ENCODE measurements around the gene RNU5B-1. TPM values are rescaled to one million over a fixed set of nuclear protein-coding genes. Genes with fewer than 3 reads are reported as not detected.
A peak's percentile ranks its signal among the peaks of the same experiment; 100 is the strongest.

The RNU5B-1 gene
- total RNA-seq, 2 experiments from 2014 or later: not detected

DNA sequence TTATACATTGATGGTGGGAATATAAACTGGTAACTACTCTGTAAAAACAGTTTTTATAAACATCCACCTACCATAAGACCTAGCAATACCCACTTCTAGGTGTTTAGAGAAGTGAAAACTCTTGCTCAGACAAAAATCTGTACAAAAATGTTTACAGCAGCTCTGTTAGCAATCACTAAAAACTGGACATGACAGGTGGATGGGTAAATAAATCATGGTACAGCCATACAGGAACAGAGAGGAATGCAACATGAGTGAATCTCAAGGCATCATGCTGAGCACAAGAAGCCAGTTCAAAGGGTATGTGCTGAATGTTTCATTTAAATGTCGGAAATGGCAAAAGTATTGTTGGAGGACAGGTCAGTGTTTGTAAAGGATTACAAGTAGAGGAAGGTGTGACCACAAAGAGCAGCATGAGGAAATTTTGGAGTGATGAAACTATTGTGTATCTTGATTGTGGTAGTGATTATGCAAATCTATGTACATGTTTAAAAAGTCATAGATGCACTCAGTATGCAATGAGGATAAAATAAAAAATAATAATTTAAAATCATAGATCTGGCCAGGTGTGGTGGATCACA is 11.4 kb upstream of the RNU5B-1 start:
- H3K4me1 Mint-ChIP-seq (ENCODE audit: low read depth): peaks cover 20% of the 10 kb centered on the region
- H3K4me3 Mint-ChIP-seq: no peak overlapping the region
- POLR2A ChIA-PET: interaction anchor here (1.0 kb wide), 1 partner anchor 1061 kb away, joined by 3 read pairs; no protein-coding TSS in a partner anchor
- no peak for DNase-seq
- H3K27me3 Mint-ChIP-seq: peaks cover 5% of the 10 kb centered on the region
- intact Hi-C loops (cut with micrococcal nuclease): no loop called here
- peaks cover 2% of the 10 kb centered on the region for H3K36me3 Mint-ChIP-seq
- H3K27ac Mint-ChIP-seq: no peak overlapping the region
- H3K9me3 Mint-ChIP-seq: no peaks in the 10 kb centered on the region
- CTCF ChIA-PET: interaction anchor here (1.0 kb wide), 1 partner anchor 12 kb away, joined by 3 read pairs; the partner anchor contains the start of gene RNU5B-1

DNA sequence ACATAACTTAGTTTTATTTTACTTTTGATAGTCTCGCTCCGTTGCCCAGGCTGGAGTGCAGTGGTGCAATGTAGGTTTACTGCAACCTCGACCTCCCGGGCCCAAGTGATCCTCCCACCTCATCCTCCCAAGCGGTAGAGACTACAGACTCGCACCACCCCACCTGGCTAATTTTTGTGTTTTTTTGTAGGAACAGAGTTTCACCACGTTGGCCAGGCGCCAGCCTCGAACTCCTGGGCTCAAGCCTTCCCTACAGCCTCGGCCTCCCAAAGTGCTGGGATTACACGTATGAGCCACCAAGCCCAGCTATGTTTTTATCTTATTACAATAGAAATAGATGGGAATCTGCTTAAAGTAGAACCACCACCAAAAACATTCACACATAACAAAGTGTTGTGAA is 5.7 kb upstream of the RNU5B-1 start:
- Mint-ChIP-seq H3K36me3 (peaks cover 2% of the 10 kb centered on the region), H3K27ac (peak overlapping the region; percentile 81), H3K4me3 (peak overlapping the region; percentile 60), H3K4me1 (ENCODE audit: low read depth) (peaks cover 25% of the 10 kb centered on the region), H3K27me3 (peaks cover 5% of the 10 kb centered on the region), H3K9me3 (no peaks in the 10 kb centered on the region)
- intact Hi-C loops (cut with micrococcal nuclease): loop anchor here (5.0 kb wide), 1 partner anchor 166 kb away; the partner anchor contains the start of gene PDCD7
- ChIA-PET POLR2A (no interaction called here), CTCF (interaction anchor here (0.7 to 1.9 kb wide), 5 partner anchors 83 to 265 kb away, joined by 3 to 13 read pairs (median 4); no protein-coding TSS in a partner anchor)
- no peak for DNase-seq

DNA sequence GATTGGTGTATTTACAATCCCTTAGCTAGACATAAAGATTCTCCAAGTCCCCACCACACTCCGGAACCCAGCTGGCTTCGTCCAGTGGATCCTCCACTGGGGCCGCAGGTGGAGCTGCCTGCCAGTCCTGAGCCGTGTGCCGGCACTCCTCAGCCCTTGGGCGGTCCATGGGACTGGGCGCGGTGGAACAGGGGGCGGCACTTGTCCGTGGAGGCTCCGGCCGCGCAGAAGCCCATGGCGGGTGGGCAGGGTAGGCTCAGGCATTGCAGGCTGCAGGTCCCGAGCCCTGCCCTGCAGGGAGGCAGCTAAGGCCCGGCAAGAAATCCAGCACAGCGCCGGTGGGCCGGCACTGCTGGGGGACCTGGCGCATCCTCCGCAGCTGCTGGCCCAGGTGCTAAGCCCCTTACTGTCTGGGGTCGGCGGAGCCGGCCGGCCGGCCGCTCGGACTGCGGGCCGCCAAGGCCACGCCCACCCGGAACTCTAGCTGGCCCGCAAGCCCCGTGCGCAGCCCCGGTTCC is 3.5 kb upstream of the RNU5B-1 start:
- no peak for DNase-seq
- intact Hi-C loops (cut with micrococcal nuclease): no loop called here
- CTCF ChIA-PET: interaction anchor here (0.9 to 1.7 kb wide), 2 partner anchors 111 to 115 kb away, joined by 3 to 7 read pairs; partner anchors contain the start of gene CLPX
- H3K27me3 Mint-ChIP-seq: peaks cover 3% of the 10 kb centered on the region
- POLR2A ChIA-PET: interaction anchor here (1.5 kb wide), 1 partner anchor 116 kb away, joined by 5 read pairs; the partner anchor contains the start of gene CLPX
- no peak overlapping the region for H3K27ac Mint-ChIP-seq
- H3K9me3 Mint-ChIP-seq: no peaks in the 10 kb centered on the region
- peaks cover 4% of the 10 kb centered on the region for H3K36me3 Mint-ChIP-seq
- peaks cover 29% of the 10 kb centered on the region for H3K4me1 Mint-ChIP-seq (ENCODE audit: low read depth)
- H3K4me3 Mint-ChIP-seq: no peak overlapping the region

DNA sequence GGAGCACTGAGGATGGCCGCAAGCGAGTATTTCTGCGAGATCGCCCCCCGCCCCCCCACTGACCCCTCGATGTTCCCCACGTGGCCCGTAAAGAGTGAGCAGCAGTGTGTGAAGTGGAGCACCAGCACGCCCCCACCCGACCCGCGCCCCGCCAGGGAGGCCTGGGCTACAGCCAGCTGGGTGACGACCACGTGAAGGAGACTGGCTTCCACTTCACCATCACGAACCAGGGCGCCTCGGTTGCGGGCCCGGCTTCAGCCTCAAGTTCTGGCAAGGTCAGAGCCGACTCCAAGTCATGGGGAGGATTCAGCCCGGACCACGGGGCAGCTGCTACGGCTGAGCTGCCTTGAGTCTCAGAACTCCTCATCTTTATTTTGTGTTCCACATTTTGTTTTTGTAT is 2.4 kb upstream of the RNU5B-1 start:
- no peak for DNase-seq
- H3K4me3 Mint-ChIP-seq: no peak overlapping the region
- peaks cover 3% of the 10 kb centered on the region for H3K36me3 Mint-ChIP-seq
- no peak overlapping the region for H3K27ac Mint-ChIP-seq
- intact Hi-C loops (cut with micrococcal nuclease): no loop called here
- no peaks in the 10 kb centered on the region for H3K9me3 Mint-ChIP-seq
- CTCF ChIA-PET: no interaction called here
- H3K27me3 Mint-ChIP-seq: peaks cover 2% of the 10 kb centered on the region
- peaks cover 26% of the 10 kb centered on the region for H3K4me1 Mint-ChIP-seq (ENCODE audit: low read depth)
- POLR2A ChIA-PET: no interaction called here

DNA sequence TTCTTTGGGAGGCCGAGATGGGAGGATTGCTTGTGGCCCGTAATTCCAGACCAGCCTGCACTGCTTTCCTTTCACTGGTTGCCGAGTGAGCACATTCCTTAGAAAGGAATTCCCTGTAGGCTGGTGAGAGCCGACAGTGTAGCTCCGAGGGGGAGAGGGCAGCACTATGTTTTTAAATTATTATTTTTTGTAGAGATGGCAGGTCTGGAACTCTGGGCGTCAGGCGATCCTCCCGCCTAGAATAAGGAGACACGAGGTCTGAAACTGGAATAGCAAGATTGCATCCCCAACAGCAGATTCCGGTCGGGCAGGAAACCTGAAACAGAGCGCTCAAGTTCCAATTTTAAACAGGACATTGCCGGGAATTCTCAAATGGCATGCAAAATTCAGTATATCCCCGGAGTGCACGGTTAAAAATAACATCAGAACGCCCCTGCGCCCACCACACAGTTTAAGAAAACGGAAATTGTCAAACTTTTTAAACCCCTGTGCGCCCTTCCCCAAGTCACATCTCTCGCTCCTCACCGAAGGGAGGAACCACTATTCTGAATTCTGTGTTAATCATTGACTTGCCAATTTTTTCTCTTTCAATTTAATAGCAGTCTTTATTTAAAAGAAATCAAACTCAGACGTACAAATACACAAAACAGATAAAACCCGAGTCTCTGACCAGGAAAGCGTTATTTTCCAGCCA is 643 bp upstream of the RNU5B-1 start:
- H3K27ac Mint-ChIP-seq: peak overlapping the region; percentile 97
- no peaks in the 10 kb centered on the region for H3K9me3 Mint-ChIP-seq
- H3K4me3 Mint-ChIP-seq: peak overlapping the region; percentile 93
- H3K4me1 Mint-ChIP-seq (ENCODE audit: low read depth): peaks cover 16% of the 10 kb centered on the region
- intact Hi-C loops (cut with micrococcal nuclease): loop anchor here (1.0 to 2.0 kb wide), 4 partner anchors 8 to 271 kb away; partner anchors contain the start of genes CLPX, DPP8 and RNU5A-1
- peak; percentile 34 for DNase-seq
- ChIA-PET CTCF (interaction anchor here (1.0 to 1.9 kb wide), 3 partner anchors 18 to 270 kb away, joined by 3 to 15 read pairs (median 5); partner anchors contain the start of gene PARP16), POLR2A (interaction anchor here (0.9 to 2.7 kb wide), 19 partner anchors 8 to 991 kb away, joined by 3 to 68 read pairs (median 7); partner anchors contain the start of genes CLPX, DPP8, IGDCC3 and PARP16)
- peaks cover 2% of the 10 kb centered on the region for H3K27me3 Mint-ChIP-seq
- H3K36me3 Mint-ChIP-seq: peaks cover 3% of the 10 kb centered on the region

DNA sequence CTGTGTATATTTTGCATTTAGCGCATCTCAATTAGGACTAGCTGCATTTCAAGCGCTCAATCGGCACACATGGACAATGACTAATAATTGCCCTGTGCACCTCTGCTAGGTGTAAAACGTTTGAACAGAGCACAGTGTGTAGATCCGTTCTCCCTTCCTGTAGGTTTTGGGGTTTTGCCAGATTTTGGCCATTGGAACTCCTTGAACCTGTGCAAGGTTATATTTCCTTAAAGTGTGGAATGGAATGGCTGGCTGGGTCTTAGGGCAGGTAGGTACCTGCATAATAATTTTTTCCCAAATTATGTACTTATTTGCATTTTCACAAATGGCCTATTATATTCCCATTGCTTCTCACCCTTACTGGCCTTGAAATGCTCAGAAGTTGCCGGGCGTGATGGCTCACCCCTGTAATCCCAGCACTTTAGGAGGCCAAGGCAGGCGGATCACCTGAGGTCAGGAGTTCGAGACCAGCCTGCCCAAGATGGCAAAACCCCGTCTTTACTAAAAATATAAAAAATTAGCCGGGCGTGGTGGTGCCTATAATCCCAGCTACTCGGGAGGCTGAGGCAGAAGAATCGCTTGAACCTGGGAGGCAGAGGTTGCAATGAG is 777 bp downstream of the RNU5B-1 start:
- intact Hi-C loops (cut with micrococcal nuclease): loop anchor here (2.0 kb wide), 3 partner anchors 120 to 272 kb away; partner anchors contain the start of genes CLPX and DPP8
- DNase-seq: peak; percentile 18
- peaks cover 2% of the 10 kb centered on the region for H3K27me3 Mint-ChIP-seq
- peaks cover 15% of the 10 kb centered on the region for H3K4me1 Mint-ChIP-seq (ENCODE audit: low read depth)
- peaks cover 3% of the 10 kb centered on the region for H3K36me3 Mint-ChIP-seq
- H3K9me3 Mint-ChIP-seq: no peaks in the 10 kb centered on the region
- ChIA-PET CTCF (interaction anchor here (0.6 to 1.9 kb wide), 11 partner anchors 7 to 271 kb away, joined by 3 to 15 read pairs (median 4); partner anchors contain the start of genes CLPX and PARP16), POLR2A (interaction anchor here (0.6 to 2.7 kb wide), 39 partner anchors 8 to 1083 kb away, joined by 3 to 68 read pairs (median 4); partner anchors contain the start of genes CLPX, DENND4A, DPP8 and HACD3)
- H3K27ac Mint-ChIP-seq: peak overlapping the region; percentile 97
- peak overlapping the region; percentile 93 for H3K4me3 Mint-ChIP-seq

DNA sequence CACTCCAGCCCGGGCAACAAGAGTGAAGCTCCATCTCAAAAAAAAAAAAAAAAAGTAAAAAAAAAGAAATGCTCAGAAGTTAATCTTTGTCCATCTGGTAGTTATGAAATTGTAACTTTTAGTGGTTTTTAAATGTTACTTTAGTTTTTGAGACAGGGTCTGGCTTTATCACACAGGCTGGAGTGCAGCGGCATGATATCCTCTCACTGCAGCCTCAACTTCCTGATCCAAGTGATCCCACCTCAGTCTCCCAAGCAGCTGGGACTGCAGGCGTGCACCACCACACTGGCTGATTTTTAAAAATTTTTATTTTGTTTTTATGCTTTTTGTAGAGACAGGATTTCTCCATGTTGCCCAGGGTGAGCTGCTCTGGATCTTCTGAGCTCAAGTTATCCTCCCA is 1.3 kb downstream of the RNU5B-1 start:
- H3K4me3 Mint-ChIP-seq: no peak overlapping the region
- CTCF ChIA-PET: interaction anchor here (0.8 to 1.2 kb wide), 2 partner anchors 8 to 80 kb away, joined by 3 to 5 read pairs; no protein-coding TSS in a partner anchor
- POLR2A ChIA-PET: interaction anchor here (0.5 to 2.7 kb wide), 8 partner anchors 10 to 946 kb away, joined by 3 to 68 read pairs (median 11); partner anchors contain the start of genes CLPX, HACD3, IGDCC3 and PARP16
- no peaks in the 10 kb centered on the region for H3K9me3 Mint-ChIP-seq
- H3K4me1 Mint-ChIP-seq (ENCODE audit: low read depth): peaks cover 12% of the 10 kb centered on the region
- peaks cover 2% of the 10 kb centered on the region for H3K27me3 Mint-ChIP-seq
- H3K36me3 Mint-ChIP-seq: peaks cover 3% of the 10 kb centered on the region
- no peak overlapping the region for H3K27ac Mint-ChIP-seq
- intact Hi-C loops (cut with micrococcal nuclease): loop anchor here (2.0 kb wide), 3 partner anchors 121 to 273 kb away; partner anchors contain the start of genes CLPX and DPP8
- DNase-seq: no peak

DNA sequence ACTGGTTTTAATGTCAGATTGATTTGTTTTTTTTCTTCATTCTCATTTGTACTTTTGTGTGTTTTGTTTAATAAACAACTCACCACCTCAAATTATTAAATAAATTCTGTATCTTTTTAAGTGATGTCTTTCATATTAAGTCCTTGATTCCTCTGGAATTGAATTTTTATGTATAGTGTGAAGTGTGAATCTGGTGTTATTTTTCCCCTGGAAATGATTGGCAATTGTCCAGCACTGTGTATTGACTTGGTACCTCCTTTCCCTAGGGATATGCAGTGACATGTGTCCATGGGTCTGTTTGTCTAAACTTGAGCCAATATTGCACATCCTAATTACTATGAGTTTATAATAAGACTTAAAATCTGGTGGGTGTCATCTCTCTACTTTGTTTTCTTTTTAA is 2.1 kb downstream of the RNU5B-1 start:
- Mint-ChIP-seq H3K27me3 (peaks cover 2% of the 10 kb centered on the region), H3K27ac (peak overlapping the region; percentile 49), H3K9me3 (no peaks in the 10 kb centered on the region), H3K4me1 (ENCODE audit: low read depth) (peaks cover 12% of the 10 kb centered on the region), H3K36me3 (peaks cover 3% of the 10 kb centered on the region), H3K4me3 (no peak overlapping the region)
- intact Hi-C loops (cut with micrococcal nuclease): no loop called here
- ChIA-PET CTCF (interaction anchor here (1.2 kb wide), 1 partner anchor 79 kb away, joined by 5 read pairs; no protein-coding TSS in a partner anchor), POLR2A (interaction anchor here (2.4 kb wide), 2 partner anchors 11 to 20 kb away, joined by 26 to 68 read pairs; partner anchors contain the start of genes PARP16 and RNU5A-1)
- DNase-seq: no peak

DNA sequence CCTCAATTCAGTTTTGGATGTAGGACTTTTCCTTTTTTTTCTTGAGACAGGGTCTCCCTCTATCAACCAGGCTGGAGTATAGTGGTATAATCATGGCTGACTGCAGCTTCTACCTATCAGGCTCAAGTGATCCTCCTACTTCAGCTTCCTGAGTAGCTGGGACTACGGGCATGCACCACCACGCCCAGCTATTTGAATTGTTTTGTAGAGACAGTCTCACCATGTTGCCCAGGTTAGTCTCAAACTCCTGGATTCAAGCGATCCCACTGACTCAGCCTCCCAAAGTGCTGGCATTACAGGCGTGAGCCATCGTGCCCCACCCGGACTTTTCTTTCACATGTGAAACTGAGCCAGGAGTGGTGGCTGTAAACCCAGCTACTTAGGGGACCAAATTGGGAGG is 3.5 kb downstream of the RNU5B-1 start:
- Mint-ChIP-seq H3K27me3 (peaks cover 2% of the 10 kb centered on the region), H3K4me3 (no peak overlapping the region), H3K9me3 (no peaks in the 10 kb centered on the region), H3K4me1 (ENCODE audit: low read depth) (peaks cover 12% of the 10 kb centered on the region), H3K27ac (no peak overlapping the region), H3K36me3 (peaks cover 3% of the 10 kb centered on the region)
- DNase-seq: no peak
- ChIA-PET POLR2A (no interaction called here), CTCF (interaction anchor here (0.6 to 1.6 kb wide), 7 partner anchors 11 to 979 kb away, joined by 3 to 9 read pairs (median 3); no protein-coding TSS in a partner anchor)
- intact Hi-C loops (cut with micrococcal nuclease): no loop called here

DNA sequence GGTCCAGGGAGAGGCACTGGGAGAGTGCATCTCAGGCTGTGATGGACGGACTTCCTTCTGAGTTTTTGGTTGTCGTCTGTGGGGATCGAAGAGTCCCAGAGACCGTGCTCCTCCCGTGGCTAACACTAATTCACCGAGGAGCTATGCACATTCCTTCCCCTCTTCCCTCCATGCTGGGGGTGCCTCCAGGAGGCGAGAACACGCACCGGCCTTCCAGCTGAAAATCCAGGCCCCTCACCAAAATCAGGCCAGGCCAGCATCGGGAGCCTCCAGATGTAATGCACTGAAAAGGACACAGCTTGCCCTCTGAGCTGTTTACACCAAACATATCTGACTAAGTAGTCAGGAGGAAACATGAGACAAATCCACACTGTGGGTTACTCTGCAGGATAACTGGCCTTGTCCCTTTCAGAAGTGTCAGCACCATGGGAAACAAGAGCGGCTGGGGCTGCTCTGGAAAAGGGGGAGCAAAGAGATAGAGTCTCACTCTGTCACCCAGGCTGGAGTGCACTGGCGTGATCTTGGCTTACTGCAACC is 5.5 kb downstream of the RNU5B-1 start:
- Mint-ChIP-seq H3K27ac (no peak overlapping the region), H3K9me3 (no peaks in the 10 kb centered on the region), H3K27me3 (no peaks in the 10 kb centered on the region), H3K4me3 (no peak overlapping the region), H3K36me3 (no peaks in the 10 kb centered on the region), H3K4me1 (ENCODE audit: low read depth) (peaks cover 7% of the 10 kb centered on the region)
- ChIA-PET POLR2A (no interaction called here), CTCF (interaction anchor here (0.7 kb wide), 1 partner anchor 24 kb away, joined by 3 read pairs; no protein-coding TSS in a partner anchor)
- intact Hi-C loops (cut with micrococcal nuclease): no loop called here
- DNase-seq: no peak

DNA sequence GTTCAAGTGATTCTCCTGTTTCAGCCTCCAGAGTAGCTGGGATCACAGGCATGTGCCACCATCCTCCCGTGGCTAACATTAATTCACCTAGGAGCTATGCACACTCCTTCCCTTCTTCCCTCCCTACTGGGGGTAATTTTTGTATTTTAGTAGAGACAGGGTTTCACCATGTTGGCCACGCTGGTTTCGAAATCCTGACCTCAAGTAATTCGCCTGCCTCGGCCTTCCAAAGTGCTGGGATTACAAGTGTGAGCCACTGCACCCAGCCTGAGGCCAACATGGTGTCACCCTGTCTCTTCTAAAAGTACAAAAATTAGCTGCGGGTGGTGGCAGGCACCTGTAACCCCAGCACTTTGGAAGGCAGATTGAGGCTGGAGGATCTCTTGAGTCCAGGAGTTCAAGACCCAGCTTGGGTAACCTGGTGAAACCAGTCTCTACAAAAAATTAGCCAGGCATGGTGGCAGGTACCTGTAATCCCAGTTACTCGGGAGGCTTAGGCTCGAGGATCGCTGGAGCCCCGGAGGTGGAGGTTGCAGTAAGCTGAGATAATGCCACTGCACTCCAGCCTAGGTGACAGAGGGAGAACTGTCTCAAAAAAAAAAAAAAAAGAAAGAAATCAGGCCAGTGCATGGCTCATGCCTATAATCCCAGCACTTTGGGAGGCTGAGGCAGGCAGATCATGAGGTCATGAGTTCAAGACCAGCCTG is 6.1 kb downstream of the RNU5B-1 start:
- Mint-ChIP-seq H3K27me3 (no peaks in the 10 kb centered on the region), H3K9me3 (no peaks in the 10 kb centered on the region), H3K27ac (no peak overlapping the region), H3K4me3 (no peak overlapping the region), H3K4me1 (ENCODE audit: low read depth) (peaks cover 2% of the 10 kb centered on the region), H3K36me3 (no peaks in the 10 kb centered on the region)
- no peak for DNase-seq
- CTCF ChIA-PET: no interaction called here
- POLR2A ChIA-PET: no interaction called here
- intact Hi-C loops (cut with micrococcal nuclease): no loop called here
